ENCODE results near the gene ADGRD1.

The ADGRD1 gene

GRCh38 chr12:131188131-131189050 is 234.7 kb downstream of the ADGRD1 start:
- no peak for DNase-seq

- no peak for DNase-seq
Measured at GRCh38 chr12:131189781-131190180, 236.1 kb downstream of the ADGRD1 start.

- DNase-seq, result no peak
Measured at GRCh38 chr12:131190965-131191364, 237.3 kb downstream of the ADGRD1 start.

All from NCI-H226 (cell line).